ENCODE results near the gene C2CD3.

GRCh38 chr11:74006743-74007304 lies 164.0 kb downstream of the C2CD3 start:
- TF ChIP-seq, protein P1, sequence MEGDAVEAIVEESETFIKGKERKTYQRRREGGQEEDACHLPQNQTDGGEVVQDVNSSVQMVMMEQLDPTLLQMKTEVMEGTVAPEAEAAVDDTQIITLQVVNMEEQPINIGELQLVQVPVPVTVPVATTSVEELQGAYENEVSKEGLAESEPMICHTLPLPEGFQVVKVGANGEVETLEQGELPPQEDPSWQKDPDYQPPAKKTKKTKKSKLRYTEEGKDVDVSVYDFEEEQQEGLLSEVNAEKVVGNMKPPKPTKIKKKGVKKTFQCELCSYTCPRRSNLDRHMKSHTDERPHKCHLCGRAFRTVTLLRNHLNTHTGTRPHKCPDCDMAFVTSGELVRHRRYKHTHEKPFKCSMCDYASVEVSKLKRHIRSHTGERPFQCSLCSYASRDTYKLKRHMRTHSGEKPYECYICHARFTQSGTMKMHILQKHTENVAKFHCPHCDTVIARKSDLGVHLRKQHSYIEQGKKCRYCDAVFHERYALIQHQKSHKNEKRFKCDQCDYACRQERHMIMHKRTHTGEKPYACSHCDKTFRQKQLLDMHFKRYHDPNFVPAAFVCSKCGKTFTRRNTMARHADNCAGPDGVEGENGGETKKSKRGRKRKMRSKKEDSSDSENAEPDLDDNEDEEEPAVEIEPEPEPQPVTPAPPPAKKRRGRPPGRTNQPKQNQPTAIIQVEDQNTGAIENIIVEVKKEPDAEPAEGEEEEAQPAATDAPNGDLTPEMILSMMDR (IDR thresholded peaks at IDR 0.05; ENCODE audit: insufficient read depth, low read depth, low read length) = no peak
- no peak for TF ChIP-seq EZH2 (IDR thresholded peaks at IDR 0.05; ENCODE audit: insufficient read depth, low read length)

Measured in astrocyte (in vitro differentiated cells and primary cell).